ENCODE measurements around the gene STPG4.

STPG4 gene

GRCh38 chr2:47088371-47089082 lies 66.6 kb downstream of the STPG4 start:
- no peak for DNase-seq (ENCODE audit: low read depth in 2 of 2)

GRCh38 chr2:47087051-47087450 lies 68.1 kb downstream of the STPG4 start:
- no peak for DNase-seq (ENCODE audit: low read depth in 2 of 2)

GRCh38 chr2:47086571-47086970 lies 68.5 kb downstream of the STPG4 start:
- DNase-seq (ENCODE audit: low read depth in 2 of 2): no peak

GRCh38 chr2:47086054-47086471 lies 69.0 kb downstream of the STPG4 start:
- DNase-seq (ENCODE audit: low read depth in 2 of 2): no peak

- DNase-seq (ENCODE audit: low read depth in 2 of 2): no peak
These were observed 71.0 kb downstream of the STPG4 start for GRCh38 chr2:47083886-47084687.

- no peak for DNase-seq (ENCODE audit: low read depth in 2 of 2)
These were observed 71.6 kb downstream of the STPG4 start for GRCh38 chr2:47083485-47083884.

- DNase-seq (ENCODE audit: low read depth in 2 of 2): no peak
These were observed 72.1 kb downstream of the STPG4 start for GRCh38 chr2:47083005-47083404.

- no peak for DNase-seq (ENCODE audit: low read depth in 2 of 2)
These were observed 74.2 kb downstream of the STPG4 start for GRCh38 chr2:47080888-47081301.

- DNase-seq (ENCODE audit: low read depth in 2 of 2): no peak
These were observed 75.3 kb downstream of the STPG4 start for GRCh38 chr2:47079515-47080412.

- no peak for DNase-seq (ENCODE audit: low read depth in 2 of 2)
These were observed 76.3 kb downstream of the STPG4 start for GRCh38 chr2:47078541-47079482.

- no peak for DNase-seq (ENCODE audit: low read depth in 2 of 2)
These were observed 77.5 kb downstream of the STPG4 start for GRCh38 chr2:47077442-47078117.

- DNase-seq (ENCODE audit: low read depth in 2 of 2): peak; percentile 86 to 89
These were observed 78.3 kb downstream of the STPG4 start for GRCh38 chr2:47076586-47077441.

GRCh38 chr2:47076126-47076506 lies 79.0 kb downstream of the STPG4 start:
- DNase-seq (ENCODE audit: low read depth in 2 of 2): no peak

- no peak for DNase-seq (ENCODE audit: low read depth in 2 of 2)
These were observed 79.6 kb downstream of the STPG4 start for GRCh38 chr2:47075361-47076125.

- no peak for DNase-seq (ENCODE audit: low read depth in 2 of 2)
These were observed 80.4 kb downstream of the STPG4 start for GRCh38 chr2:47074691-47075090.

GRCh38 chr2:47073641-47074040 lies 81.5 kb downstream of the STPG4 start:
- no peak for DNase-seq (ENCODE audit: low read depth in 2 of 2)

GRCh38 chr2:47073217-47073616 lies 81.9 kb downstream of the STPG4 start:
- no peak for DNase-seq (ENCODE audit: low read depth in 2 of 2)

- DNase-seq (ENCODE audit: low read depth in 2 of 2): no peak
These were observed 82.3 kb downstream of the STPG4 start for GRCh38 chr2:47072728-47073191.
